ENCODE data around the gene CD302. TPM values are rescaled to one million over a fixed set of nuclear protein-coding genes. Genes with fewer than 3 reads are reported as not detected.

The CD302 gene, protein sequence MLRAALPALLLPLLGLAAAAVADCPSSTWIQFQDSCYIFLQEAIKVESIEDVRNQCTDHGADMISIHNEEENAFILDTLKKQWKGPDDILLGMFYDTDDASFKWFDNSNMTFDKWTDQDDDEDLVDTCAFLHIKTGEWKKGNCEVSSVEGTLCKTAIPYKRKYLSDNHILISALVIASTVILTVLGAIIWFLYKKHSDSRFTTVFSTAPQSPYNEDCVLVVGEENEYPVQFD
- 1.3 and 1.6 TPM in 2 replicates for total RNA-seq

GRCh38 chr2:159797543-159798375 is at the start of gene CD302:
TSS of gene CD302 (minus strand) at chr2:159798208. CDS start at chr2:159798198, 10 bp downstream.

Other genes with a start within 250 kb of the CD302 start
- gene BAZ2B, start 181.7 kb downstream of the CD302 start, total RNA-seq, result 5.5 and 24.8 TPM in 2 replicates
- 56.5 and 78.5 TPM in 2 replicates for gene MARCHF7, start 85.7 kb downstream of the CD302 start, total RNA-seq
- gene LY75, start 106.5 kb upstream of the CD302 start, total RNA-seq, result 1.0 and 1.3 TPM in 2 replicates

Data from mesangial cell (primary cell).